GM12878 (cell line): ENCODE data around the gene SLC12A9. TPM values are rescaled to one million over a fixed set of nuclear protein-coding genes. Genes with fewer than 3 reads are reported as not detected.
A peak's percentile ranks its signal among the peaks of the same experiment; 100 is the strongest.

Experiments used
- ASH2L ChIP-seq: fragments of 300-600, 200-600 bp; sonication (generic); IDR thresholded peaks from 2 replicates; pipeline ENCODE4 v1.6.1; 2017; ENCODE audit warnings: low read depth, mild to moderate bottlenecking, borderline replicate concordance
- CBFB ChIP-seq: IDR thresholded peaks from 2 replicates; pipeline ENCODE4 v1.6.1; 2016; ENCODE audit warnings: antibody characterized with exemption, low read depth
- CHD1 ChIP-seq: IDR thresholded peaks from 2 replicates; pipeline ENCODE4 v1.6.1; 2012; ENCODE audit warnings: low read depth, low read length, improper control_type of control experiment
- ESRRA ChIP-seq: IDR thresholded peaks from 2 replicates; pipeline ENCODE4 v1.6.1; 2012; ENCODE audit warnings: mild to moderate bottlenecking, low read length, improper control_type of control experiment
- FOXM1 ChIP-seq: IDR thresholded peaks from 2 replicates; pipeline ENCODE4 v1.6.1; 2012; ENCODE audit warnings: low read depth, mild to moderate bottlenecking, inconsistent platforms, low read length, moderate library complexity
- MEF2A ChIP-seq: IDR thresholded peaks from 2 replicates; pipeline ENCODE4 v1.6.1; 2011; ENCODE audit warnings: low read depth, mild to moderate bottlenecking, low read length, moderate library complexity; ENCODE audit not compliant: insufficient read depth
- NR2C1 ChIP-seq: fragments of 450-650 bp; IDR thresholded peaks from 2 replicates; pipeline ENCODE4 v1.6.1; 2017; ENCODE audit warnings: antibody characterized with exemption, mild to moderate bottlenecking, moderate library complexity
- NR2C2 ChIP-seq: IDR thresholded peaks from 2 replicates; pipeline ENCODE4 v1.6.1; 2011; ENCODE audit warnings: borderline replicate concordance, low read depth; ENCODE audit not compliant: control insufficient read depth, insufficient read length
- NR2F1 ChIP-seq: fragments of 450-650 bp; conservative IDR thresholded peaks from 2 replicates; pipeline ENCODE4 v1.6.1; 2017; ENCODE audit warnings: mild to moderate bottlenecking
- WRNIP1 ChIP-seq: IDR thresholded peaks from 2 replicates; pipeline ENCODE4 v1.6.1; 2011; ENCODE audit warnings: low read depth, low read length, improper control_type of control experiment, borderline replicate concordance
- ZNF217 ChIP-seq: fragments of 450-650 bp; IDR thresholded peaks from 2 replicates; pipeline ENCODE4 v1.6.1; 2017; ENCODE audit warnings: antibody characterized with exemption, mild to moderate bottlenecking
- polyA plus RNA-seq, 11 experiments: library from polyadenylated mRNA; depleted of rRNA in 4 of 11; unstranded in 6 of 11; stranded (reverse) in 5 of 11; fragments of >200 nt; fragmentation: Nextera tagmentation in 4 of 11; fragmentation: Illumina TruSeq in 1 of 11; extraction: Ambion mirVana in 4 of 11; extraction: Trizol in 1 of 11; gene quantifications; 1 replicate in 1 of 11; 2 replicates in 10 of 11; pipeline versions ENCODE4 v1.2.1 to v1.2.3, GENCODE V29; 2011 to 2016; ENCODE audit warnings: inconsistent platforms in 2 of 11, missing spikeins in 2 of 11, low read depth in 1 of 11
- total RNA-seq, 4 experiments: library from RNA; depleted of rRNA in 3 of 4; stranded (reverse); fragments of >200 nt in 3 of 4; fragmentation: Illumina TruSeq in 1 of 4; extraction: Trizol in 1 of 4; gene quantifications; 2 replicates each; pipeline versions ENCODE4 v1.2.1 to v1.2.3, GENCODE V29; 2013 to 2021
- TF ChIP-seq, protein P1 (sequence below): IDR thresholded peaks from 2 replicates; pipeline ENCODE4 v1.6.1; 2011; ENCODE audit warnings: borderline replicate concordance, low read depth, mild to moderate bottlenecking, moderate library complexity, low read length; ENCODE audit not compliant: insufficient read depth, poor library complexity, severe bottlenecking
- TF ChIP-seq, protein P2 (sequence below): fragments of 450-650 bp; IDR thresholded peaks from 2 replicates; pipeline ENCODE4 v1.6.1; 2017; ENCODE audit warnings: mild to moderate bottlenecking, low read depth, inconsistent platforms; ENCODE audit not compliant: poor library complexity, severe bottlenecking
- TF ChIP-seq, protein P3 (sequence below): fragments of 450-650 bp; IDR thresholded peaks from 2 replicates; pipeline ENCODE4 v1.6.1; 2017; ENCODE audit warnings: mild to moderate bottlenecking, moderate library complexity
- TF ChIP-seq, protein P4 (sequence below): fragments of 450-650 bp; IDR thresholded peaks from 2 replicates; pipeline ENCODE4 v1.6.1; 2016; ENCODE audit warnings: mild to moderate bottlenecking
- TF ChIP-seq, protein P5 (sequence below): IDR thresholded peaks from 2 replicates; pipeline ENCODE4 v1.6.1; 2011; ENCODE audit warnings: low read depth, mild to moderate bottlenecking, low read length, moderate library complexity, borderline replicate concordance; ENCODE audit errors: extremely low read depth
- TF ChIP-seq, protein P6 (sequence below), 3 experiments: IDR thresholded peaks in 2 of 3; conservative IDR thresholded peaks in 1 of 3; 2 replicates each; pipeline ENCODE4 v1.5.1; 2011; ENCODE audit warnings: low read depth in 3 of 3, low read length in 3 of 3, mild to moderate bottlenecking in 3 of 3, control low read depth in 2 of 3, moderate library complexity in 2 of 3, inconsistent platforms in 1 of 3, mixed read lengths in 1 of 3; ENCODE audit not compliant: control insufficient read depth in 2 of 3, insufficient read depth in 1 of 3; ENCODE audit errors: extremely low read depth in 1 of 3

Gene SLC12A9
- total and polyA plus RNA-seq, 10 of the 15 experiments (the other 5 are each of a cell fraction or from before 2014, with no cell fraction given), result 0.24 to 18.5 (median 9.4) TPM

DNA sequence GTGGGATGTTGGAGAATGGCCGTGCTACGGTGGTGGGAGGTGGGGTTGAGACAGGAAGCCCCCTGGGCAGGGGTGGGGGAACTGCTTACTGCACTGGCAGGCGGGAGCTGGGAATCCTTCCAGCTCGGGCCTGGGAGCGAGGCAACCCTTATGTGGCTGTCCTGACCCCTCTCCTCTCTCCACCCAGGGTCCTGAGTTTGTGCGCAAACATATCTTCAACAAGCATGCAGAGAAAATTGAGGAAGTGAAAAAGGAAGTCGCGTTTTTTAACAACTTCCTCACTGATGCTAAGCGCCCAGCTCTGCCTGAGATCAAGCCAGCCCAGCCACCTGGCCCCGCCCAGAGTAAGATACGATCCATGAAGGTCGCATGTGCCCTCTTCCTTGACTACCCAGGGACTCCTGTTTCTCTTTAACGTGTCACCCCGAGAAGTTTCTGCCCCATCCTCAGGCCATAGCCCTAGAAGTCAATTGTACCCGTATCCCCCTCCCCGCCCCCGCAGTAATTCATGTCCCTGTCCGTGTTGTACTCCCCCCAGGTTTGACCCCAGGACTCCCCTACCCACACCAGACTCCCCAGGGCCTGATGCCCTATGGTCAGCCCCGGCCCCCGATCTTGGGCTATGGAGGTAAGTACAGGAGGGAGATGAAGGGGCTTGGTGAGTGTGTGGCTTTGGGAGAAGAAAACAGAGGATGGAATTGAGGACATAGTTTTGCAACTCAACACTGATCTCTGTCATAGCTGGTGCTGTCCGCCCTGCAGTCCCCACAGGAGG lies 35.2 kb downstream of the SLC12A9 start (continued):
- no peak for TF ChIP-seq WRNIP1
- no peak for TF ChIP-seq FOXM1
- TF ChIP-seq CHD1, result no peak
- TF ChIP-seq, protein P1, sequence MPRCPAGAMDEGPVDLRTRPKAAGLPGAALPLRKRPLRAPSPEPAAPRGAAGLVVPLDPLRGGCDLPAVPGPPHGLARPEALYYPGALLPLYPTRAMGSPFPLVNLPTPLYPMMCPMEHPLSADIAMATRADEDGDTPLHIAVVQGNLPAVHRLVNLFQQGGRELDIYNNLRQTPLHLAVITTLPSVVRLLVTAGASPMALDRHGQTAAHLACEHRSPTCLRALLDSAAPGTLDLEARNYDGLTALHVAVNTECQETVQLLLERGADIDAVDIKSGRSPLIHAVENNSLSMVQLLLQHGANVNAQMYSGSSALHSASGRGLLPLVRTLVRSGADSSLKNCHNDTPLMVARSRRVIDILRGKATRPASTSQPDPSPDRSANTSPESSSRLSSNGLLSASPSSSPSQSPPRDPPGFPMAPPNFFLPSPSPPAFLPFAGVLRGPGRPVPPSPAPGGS, result no peak
- TF ChIP-seq ESRRA, result no peak
- no peak for TF ChIP-seq ASH2L
- no peak for TF ChIP-seq MEF2A
- TF ChIP-seq CBFB, result no peak
- TF ChIP-seq, protein P2, sequence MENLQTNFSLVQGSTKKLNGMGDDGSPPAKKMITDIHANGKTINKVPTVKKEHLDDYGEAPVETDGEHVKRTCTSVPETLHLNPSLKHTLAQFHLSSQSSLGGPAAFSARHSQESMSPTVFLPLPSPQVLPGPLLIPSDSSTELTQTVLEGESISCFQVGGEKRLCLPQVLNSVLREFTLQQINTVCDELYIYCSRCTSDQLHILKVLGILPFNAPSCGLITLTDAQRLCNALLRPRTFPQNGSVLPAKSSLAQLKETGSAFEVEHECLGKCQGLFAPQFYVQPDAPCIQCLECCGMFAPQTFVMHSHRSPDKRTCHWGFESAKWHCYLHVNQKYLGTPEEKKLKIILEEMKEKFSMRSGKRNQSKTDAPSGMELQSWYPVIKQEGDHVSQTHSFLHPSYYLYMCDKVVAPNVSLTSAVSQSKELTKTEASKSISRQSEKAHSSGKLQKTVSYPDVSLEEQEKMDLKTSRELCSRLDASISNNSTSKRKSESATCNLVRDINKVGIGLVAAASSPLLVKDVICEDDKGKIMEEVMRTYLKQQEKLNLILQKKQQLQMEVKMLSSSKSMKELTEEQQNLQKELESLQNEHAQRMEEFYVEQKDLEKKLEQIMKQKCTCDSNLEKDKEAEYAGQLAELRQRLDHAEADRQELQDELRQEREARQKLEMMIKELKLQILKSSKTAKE, result no peak
- TF ChIP-seq NR2C2, result no peak
- no peak for TF ChIP-seq ZNF217
- TF ChIP-seq NR2F1, result peak; percentile 34; the same call in 1 of the 2 replicates
- TF ChIP-seq, protein P3, sequence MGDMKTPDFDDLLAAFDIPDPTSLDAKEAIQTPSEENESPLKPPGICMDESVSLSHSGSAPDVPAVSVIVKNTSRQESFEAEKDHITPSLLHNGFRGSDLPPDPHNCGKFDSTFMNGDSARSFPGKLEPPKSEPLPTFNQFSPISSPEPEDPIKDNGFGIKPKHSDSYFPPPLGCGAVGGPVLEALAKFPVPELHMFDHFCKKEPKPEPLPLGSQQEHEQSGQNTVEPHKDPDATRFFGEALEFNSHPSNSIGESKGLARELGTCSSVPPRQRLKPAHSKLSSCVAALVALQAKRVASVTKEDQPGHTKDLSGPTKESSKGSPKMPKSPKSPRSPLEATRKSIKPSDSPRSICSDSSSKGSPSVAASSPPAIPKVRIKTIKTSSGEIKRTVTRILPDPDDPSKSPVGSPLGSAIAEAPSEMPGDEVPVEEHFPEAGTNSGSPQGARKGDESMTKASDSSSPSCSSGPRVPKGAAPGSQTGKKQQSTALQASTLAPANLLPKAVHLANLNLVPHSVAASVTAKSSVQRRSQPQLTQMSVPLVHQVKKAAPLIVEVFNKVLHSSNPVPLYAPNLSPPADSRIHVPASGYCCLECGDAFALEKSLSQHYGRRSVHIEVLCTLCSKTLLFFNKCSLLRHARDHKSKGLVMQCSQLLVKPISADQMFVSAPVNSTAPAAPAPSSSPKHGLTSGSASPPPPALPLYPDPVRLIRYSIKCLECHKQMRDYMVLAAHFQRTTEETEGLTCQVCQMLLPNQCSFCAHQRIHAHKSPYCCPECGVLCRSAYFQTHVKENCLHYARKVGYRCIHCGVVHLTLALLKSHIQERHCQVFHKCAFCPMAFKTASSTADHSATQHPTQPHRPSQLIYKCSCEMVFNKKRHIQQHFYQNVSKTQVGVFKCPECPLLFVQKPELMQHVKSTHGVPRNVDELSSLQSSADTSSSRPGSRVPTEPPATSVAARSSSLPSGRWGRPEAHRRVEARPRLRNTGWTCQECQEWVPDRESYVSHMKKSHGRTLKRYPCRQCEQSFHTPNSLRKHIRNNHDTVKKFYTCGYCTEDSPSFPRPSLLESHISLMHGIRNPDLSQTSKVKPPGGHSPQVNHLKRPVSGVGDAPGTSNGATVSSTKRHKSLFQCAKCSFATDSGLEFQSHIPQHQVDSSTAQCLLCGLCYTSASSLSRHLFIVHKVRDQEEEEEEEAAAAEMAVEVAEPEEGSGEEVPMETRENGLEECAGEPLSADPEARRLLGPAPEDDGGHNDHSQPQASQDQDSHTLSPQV, result no peak
- TF ChIP-seq, protein P4, sequence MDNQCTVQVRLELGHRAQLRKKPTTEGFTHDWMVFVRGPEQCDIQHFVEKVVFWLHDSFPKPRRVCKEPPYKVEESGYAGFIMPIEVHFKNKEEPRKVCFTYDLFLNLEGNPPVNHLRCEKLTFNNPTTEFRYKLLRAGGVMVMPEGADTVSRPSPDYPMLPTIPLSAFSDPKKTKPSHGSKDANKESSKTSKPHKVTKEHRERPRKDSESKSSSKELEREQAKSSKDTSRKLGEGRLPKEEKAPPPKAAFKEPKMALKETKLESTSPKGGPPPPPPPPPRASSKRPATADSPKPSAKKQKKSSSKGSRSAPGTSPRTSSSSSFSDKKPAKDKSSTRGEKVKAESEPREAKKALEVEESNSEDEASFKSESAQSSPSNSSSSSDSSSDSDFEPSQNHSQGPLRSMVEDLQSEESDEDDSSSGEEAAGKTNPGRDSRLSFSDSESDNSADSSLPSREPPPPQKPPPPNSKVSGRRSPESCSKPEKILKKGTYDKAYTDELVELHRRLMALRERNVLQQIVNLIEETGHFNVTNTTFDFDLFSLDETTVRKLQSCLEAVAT, result no peak
- TF ChIP-seq NR2C1, result no peak
- TF ChIP-seq, protein P5, sequence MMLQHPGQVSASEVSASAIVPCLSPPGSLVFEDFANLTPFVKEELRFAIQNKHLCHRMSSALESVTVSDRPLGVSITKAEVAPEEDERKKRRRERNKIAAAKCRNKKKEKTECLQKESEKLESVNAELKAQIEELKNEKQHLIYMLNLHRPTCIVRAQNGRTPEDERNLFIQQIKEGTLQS, result no peak
- TF ChIP-seq, protein P6, sequence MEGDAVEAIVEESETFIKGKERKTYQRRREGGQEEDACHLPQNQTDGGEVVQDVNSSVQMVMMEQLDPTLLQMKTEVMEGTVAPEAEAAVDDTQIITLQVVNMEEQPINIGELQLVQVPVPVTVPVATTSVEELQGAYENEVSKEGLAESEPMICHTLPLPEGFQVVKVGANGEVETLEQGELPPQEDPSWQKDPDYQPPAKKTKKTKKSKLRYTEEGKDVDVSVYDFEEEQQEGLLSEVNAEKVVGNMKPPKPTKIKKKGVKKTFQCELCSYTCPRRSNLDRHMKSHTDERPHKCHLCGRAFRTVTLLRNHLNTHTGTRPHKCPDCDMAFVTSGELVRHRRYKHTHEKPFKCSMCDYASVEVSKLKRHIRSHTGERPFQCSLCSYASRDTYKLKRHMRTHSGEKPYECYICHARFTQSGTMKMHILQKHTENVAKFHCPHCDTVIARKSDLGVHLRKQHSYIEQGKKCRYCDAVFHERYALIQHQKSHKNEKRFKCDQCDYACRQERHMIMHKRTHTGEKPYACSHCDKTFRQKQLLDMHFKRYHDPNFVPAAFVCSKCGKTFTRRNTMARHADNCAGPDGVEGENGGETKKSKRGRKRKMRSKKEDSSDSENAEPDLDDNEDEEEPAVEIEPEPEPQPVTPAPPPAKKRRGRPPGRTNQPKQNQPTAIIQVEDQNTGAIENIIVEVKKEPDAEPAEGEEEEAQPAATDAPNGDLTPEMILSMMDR (IDR thresholded peaks at IDR 0.05 in 2 of 3, conservative IDR thresholded peaks at IDR 0.05 in 1 of 3; ENCODE audit: control insufficient read depth in 2 of 3, extremely low read depth in 1 of 3, insufficient read depth in 1 of 3, low read depth in 3 of 3, low read length in 3 of 3), result no peak
